NCI-H128 (cell line): ENCODE results near the gene CHEK1.
A peak's percentile ranks its signal among the peaks of the same experiment; 100 is the strongest.

Experiments
- DNase-seq: peaks from one replicate; lab custom pipeline; 2025; ENCODE audit not compliant: unreplicated experiment; lab: John Stamatoyannopoulos, UW

The CHEK1 gene

DNA sequence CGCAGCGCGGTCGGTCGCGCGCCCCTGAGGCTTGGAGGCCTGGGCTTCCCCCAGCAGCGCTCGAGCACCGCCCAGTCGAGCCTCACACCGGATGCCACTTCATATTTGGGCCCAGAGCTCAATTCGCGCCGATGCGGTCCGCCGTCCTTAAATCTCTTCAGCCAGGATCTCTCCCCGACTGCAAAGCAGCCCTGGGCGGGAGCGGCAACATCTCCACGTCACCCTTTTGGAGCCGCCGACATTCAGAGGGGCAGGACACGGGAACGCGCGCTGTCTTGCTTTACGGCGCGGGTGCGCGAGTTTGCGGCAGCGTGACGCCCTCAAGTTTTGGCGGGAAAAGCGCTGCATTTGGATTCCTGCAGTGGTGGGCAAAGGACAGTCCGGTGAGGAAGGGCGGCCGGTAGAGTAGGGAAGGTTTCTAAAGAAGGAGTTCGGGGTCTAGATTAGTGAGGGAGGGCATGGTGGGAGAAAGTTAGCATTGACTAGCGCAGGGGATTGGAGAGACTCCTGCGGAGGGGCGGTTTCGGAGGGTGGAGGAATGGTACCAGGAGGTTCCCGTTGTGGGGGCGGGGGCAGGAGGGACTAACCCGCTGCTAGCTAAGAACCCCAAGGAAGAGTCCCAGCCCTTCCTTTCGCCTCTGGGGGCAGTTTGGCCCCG lies 796 bp downstream of the CHEK1 start:
- peak; percentile 75 for DNase-seq

DNA sequence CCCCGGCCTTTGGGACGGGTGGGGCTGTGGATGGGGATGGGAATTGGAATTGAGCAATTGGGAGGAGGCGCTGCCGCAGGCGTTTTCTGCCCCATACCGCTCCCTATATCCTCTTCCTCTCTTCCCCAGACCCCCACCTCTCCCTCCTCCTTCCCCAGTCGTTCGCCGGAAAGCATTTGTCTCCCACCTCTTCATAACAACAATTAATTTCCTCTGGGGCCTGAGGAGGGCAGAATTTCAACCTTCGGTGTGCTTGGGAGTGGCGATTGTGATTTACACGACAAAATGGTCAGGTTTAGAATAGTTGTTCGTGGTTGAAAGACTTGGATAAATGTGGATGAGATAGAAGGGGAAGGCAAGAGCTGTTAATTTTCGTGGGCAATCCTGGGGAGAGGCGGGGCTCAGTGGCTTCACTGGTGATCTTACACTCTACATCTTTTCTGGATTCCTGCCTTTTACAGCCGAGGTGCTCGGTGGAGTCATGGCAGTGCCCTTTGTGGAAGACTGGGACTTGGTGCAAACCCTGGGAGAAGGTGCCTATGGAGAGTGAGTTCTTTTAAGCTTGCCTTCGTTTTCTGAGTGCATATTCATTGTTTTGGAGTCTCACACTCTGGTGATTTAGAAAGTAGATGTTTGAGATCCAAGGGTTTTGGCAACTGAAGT lies 1.5 kb downstream of the CHEK1 start:
- peak; percentile 52 for DNase-seq

DNA sequence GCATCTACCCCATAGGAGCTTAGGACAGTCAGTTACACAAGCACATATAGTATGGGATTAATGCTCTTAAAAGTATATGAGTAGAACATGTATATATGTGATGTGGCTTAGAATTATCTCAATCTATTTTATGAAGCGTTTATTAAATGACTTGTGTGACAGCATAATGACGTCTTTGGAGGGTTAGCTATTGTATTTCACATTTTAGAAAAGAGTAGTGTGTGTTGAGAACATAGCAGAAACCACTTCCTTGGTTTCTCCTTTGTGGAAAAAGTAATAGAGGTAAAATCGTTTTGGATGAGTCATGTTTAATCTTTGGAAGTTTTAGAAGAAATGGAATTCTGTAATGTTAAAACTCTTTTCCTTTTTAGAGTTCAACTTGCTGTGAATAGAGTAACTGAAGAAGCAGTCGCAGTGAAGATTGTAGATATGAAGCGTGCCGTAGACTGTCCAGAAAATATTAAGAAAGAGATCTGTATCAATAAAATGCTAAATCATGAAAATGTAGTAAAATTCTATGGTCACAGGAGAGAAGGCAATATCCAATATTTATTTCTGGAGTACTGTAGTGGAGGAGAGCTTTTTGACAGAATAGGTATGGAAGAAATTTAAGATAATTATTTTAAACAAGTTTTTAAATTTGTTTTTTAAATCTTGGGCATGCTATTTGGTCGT lies 2.4 kb downstream of the CHEK1 start:
- DNase-seq: no peak

DNA sequence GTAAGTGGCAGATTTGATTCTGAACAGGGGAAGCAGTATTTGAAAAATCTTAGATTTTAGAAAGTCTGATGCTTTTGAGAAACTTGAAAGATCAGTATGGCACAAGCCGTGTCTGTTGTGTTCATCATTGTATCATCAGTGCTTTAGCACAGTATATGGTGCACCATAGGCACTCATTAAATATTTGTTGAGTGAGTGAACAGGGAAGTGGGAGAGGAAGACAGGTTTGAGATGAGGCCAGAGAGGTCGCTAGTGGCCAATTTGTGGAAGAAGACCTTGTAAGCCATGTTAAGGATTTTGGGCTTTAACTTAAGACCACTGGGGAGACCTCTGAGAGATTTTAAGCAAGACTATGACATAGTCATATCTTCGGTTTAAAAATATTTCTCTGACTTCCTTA lies 12.9 kb downstream of the CHEK1 start:
- no peak for DNase-seq

DNA sequence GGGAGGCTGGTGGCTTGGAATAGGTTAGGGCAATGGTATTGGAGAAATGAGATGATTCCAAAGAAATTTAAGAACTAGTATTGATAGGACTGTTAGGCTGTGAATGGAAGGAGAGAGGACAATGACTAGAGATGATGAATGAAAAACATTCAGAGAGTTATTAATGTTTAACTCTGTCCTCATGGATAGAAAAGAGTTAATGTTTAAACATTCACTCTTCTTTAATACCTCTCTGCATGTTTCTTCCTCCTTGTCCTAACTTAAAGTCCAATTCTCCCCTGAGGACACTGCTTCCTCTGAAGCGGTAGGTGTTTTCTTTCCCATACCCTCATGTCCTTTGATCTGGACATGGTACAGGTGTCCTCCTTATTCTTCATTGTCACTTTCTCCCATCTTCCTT lies 13.4 kb downstream of the CHEK1 start:
- no peak for DNase-seq

DNA sequence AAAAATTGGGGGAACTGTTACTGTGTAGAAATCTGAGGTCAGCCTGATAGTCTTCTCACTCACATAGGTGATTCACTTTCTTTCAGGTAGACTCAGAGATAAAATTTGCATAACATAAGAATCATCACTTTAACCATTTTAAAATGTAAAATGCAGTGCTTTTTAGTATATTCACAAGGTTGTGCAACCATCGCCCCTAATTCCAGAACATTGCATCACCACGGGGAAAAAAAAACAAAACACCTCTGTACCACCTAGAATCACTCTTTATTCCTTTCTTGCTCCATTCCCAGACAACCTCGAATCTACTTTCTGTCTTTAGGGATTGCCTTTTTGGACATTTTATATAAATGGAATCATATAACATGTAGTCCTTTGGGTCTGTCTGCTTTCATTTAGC lies 20.9 kb downstream of the CHEK1 start:
- DNase-seq: no peak

DNA sequence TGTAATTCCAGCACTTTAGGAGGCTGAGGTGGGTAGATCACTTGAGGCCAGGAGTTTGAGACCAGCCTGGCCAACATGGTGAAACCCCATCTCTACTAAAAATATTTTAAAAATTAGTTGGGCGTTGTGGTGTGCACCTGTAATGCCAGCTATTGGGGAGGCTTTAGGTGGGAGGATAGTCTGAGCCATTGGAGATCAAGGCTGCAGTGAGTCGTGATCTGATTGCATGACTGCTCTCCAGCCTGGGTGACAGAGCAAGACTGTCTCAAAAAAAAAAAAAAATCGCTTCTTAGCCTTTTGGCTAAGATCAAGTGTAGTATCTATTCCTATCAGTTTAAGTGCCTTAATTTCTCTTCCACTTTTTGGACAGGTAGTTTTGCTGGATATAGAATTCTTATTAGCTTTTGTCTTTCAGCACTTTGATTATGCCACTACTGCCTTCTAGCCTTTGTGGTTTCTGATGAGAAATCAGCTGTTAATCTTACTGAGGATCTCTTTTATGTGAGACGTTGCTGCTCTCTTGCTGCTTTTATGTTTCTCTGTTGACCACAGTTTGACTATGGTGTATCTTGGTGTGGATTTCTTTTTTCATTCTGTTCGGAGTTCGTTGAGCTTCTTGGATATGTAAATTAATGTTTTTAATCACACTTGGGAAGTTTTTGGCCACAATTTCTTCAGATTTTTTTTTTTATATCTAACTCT lies 24.7 kb downstream of the CHEK1 start:
- no peak for DNase-seq

- no peak for DNase-seq
Measured at GRCh38 chr11:125662689-125663088, 37.7 kb downstream of the CHEK1 start.

- DNase-seq: no peak
Measured at GRCh38 chr11:125663910-125664309, 38.9 kb downstream of the CHEK1 start.

DNA sequence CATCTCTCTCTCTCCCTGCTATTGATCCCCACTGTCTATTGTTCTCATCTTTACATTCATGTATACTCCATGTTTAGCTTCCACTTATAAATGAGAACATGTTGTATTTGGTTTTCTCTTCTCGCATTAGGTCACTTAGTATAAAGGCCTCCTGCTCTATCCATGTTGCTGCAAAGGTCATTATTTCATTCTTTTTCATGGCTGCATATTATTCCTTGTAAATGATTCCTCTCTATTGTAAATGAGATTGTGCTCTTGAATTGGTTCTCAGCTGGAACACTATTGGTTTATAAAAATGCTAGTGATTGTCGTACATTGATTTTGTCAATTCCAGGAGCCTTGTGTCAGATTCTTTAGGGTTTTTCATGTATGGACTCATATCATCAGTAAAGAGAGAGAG lies 42.2 kb downstream of the CHEK1 start:
- no peak for DNase-seq

- no peak for DNase-seq
Measured at GRCh38 chr11:125670172-125670571, 45.2 kb downstream of the CHEK1 start.

- DNase-seq: no peak
Measured at GRCh38 chr11:125671561-125671960, 46.6 kb downstream of the CHEK1 start.

- no peak for DNase-seq
Measured at GRCh38 chr11:125674210-125674609, 49.2 kb downstream of the CHEK1 start.

GRCh38 chr11:125675196-125675595 lies 50.2 kb downstream of the CHEK1 start:
- no peak for DNase-seq

- no peak for DNase-seq
Measured at GRCh38 chr11:125679397-125679796, 54.4 kb downstream of the CHEK1 start.

GRCh38 chr11:125679837-125680236 lies 54.9 kb downstream of the CHEK1 start:
- DNase-seq: no peak

- no peak for DNase-seq
Measured at GRCh38 chr11:125680747-125681146, 55.8 kb downstream of the CHEK1 start, which contains the start of gene ACRV1. ACRV1 (minus strand) TSS chr11:125680847; CDS start chr11:125680780, 67 bp downstream.

GRCh38 chr11:125685228-125685627 lies 60.3 kb downstream of the CHEK1 start:
- no peak for DNase-seq

- no peak for DNase-seq
Measured at GRCh38 chr11:125688066-125688465, 63.1 kb downstream of the CHEK1 start.

DNA sequence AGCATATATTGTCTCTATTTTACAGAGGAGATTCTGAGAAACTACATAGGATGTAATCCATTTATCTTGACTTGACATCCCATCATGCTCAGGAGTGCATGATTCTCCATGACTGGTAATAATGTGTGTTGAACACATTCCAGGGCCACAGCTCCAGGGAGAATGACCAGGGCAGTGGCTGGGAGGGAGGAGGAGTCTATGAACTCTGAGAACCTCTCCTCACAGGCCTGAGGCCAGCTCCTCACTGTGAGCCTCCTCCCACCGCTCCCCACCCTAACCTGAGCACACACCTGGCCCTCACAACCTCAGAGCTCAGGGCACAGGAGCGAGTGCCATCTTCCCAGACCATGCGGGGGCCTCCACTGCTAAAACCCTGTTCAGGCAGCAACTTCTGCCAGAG lies 63.7 kb downstream of the CHEK1 start:
- no peak for DNase-seq

DNA sequence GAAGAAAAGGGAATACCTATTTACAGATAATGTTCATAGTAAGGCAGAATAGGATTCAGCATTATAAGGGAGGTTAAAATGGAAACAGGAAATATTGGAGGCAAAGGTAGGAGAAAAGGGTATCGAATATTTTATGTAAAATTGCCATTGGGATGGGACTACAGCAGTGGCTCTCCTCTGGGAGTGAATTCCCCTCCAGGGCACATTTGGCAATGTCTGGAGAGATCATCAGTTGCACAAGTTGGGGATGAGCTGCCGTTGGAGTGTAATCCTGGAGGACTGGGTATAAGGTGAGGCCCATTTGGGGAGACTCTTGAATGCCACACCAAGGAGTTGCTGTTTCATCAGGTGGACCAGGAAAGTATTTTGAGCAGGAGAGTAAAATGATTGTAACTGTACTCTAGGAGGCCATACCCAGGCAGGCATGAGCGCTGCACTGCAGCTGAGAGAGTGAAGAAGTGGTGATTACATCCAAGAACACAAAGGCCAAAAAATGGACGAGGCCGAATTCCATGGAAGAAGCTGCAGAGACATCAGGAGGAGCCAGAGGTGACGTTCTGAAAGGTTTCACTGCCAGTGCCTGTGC lies 64.4 kb downstream of the CHEK1 start:
- no peak for DNase-seq
